LoVo (cell line): ENCODE data around the gene HSPA2.
"Not testable (repeated sequence)": the region's sequence is repeated elsewhere in the genome, so short reads cannot be mapped to it uniquely, and the experiment has no call there.

Experiments
- DNase-seq: peaks from one replicate; pipeline ENCODE4 v3.0.0-alpha.2; 2016; ENCODE audit warnings: low spot score

The HSPA2 gene

GRCh38 chr14:64515053-64515452, 25.5 kb upstream of the HSPA2 start:
- DNase-seq: no peak

GRCh38 chr14:64516969-64517368, 23.6 kb upstream of the HSPA2 start:
- DNase-seq: no peak

- DNase-seq: not testable (repeated sequence)
Measured at GRCh38 chr14:64517667-64518066, 22.9 kb upstream of the HSPA2 start.

GRCh38 chr14:64518229-64518628, 22.3 kb upstream of the HSPA2 start:
- no peak for DNase-seq

- no peak for DNase-seq
Measured at GRCh38 chr14:64520699-64521098, 19.8 kb upstream of the HSPA2 start.

- no peak for DNase-seq
Measured at GRCh38 chr14:64522591-64523355, 17.8 kb upstream of the HSPA2 start.

GRCh38 chr14:64525354-64525753, 15.2 kb upstream of the HSPA2 start:
- DNase-seq: no peak

- DNase-seq: no peak
Measured at GRCh38 chr14:64531567-64531966, 9.0 kb upstream of the HSPA2 start.

GRCh38 chr14:64536488-64537245, 3.9 kb upstream of the HSPA2 start:
- DNase-seq: no peak

- DNase-seq: no peak
Measured at GRCh38 chr14:64541261-64541971, 875 bp downstream of the HSPA2 start.

GRCh38 chr14:64541972-64542835, 1.7 kb downstream of the HSPA2 start:
- no peak for DNase-seq

GRCh38 chr14:64542836-64543201, 2.3 kb downstream of the HSPA2 start:
- DNase-seq: no peak

- DNase-seq: no peak
Measured at GRCh38 chr14:64544607-64545312, 4.2 kb downstream of the HSPA2 start.

GRCh38 chr14:64549016-64549415, 8.5 kb downstream of the HSPA2 start:
- no peak for DNase-seq

- peak; percentile 73 for DNase-seq
Measured at GRCh38 chr14:64549791-64550620, 9.5 kb downstream of the HSPA2 start, which contains the start of gene PPP1R36. Gene PPP1R36 (plus strand): TSS chr14:64549961. CDS start chr14:64549998, 37 bp downstream.

- DNase-seq: no peak
Measured at GRCh38 chr14:64550621-64551333, 10.2 kb downstream of the HSPA2 start.

- DNase-seq: no peak
Measured at GRCh38 chr14:64554556-64554955, 14.0 kb downstream of the HSPA2 start.

GRCh38 chr14:64556526-64556925, 16.0 kb downstream of the HSPA2 start:
- no peak for DNase-seq

- DNase-seq: not testable (repeated sequence)
Measured at GRCh38 chr14:64558216-64558615, 17.7 kb downstream of the HSPA2 start.

GRCh38 chr14:64561631-64562030, 21.1 kb downstream of the HSPA2 start:
- DNase-seq: no peak
